KBM-7 (cell line): ENCODE results near the gene TEKT3.

Experiments used
- DNase-seq: peaks from one replicate; pipeline ENCODE4 v3.0.0-alpha.2; 2015
- in situ Hi-C: fragments of 300-500 bp; cut with MboI; formaldehyde crosslinking; loops from 2 replicates; pipeline ENCODE4 v1.14.3; 2020; ENCODE audit warnings: low sequenced_read_pairs, low pct_unique_long_range_greater_than_20kb, mixed read lengths

The TEKT3 gene

GRCh38 chr17:15303851-15304250 is 37.5 kb downstream of the TEKT3 start:
- in situ Hi-C loops = no loop called here
- no peak for DNase-seq

GRCh38 chr17:15303268-15303667 is 38.1 kb downstream of the TEKT3 start:
- in situ Hi-C loops = no loop called here
- no peak for DNase-seq

- in situ Hi-C loops = no loop called here
- no peak for DNase-seq
These were observed 39.6 kb downstream of the TEKT3 start for GRCh38 chr17:15301845-15302244.

- in situ Hi-C loops = no loop called here
- DNase-seq = no peak
These were observed 43.2 kb downstream of the TEKT3 start for GRCh38 chr17:15298176-15298575.

GRCh38 chr17:15293558-15293957 is 47.8 kb downstream of the TEKT3 start:
- in situ Hi-C loops = no loop called here
- DNase-seq = no peak

GRCh38 chr17:15291674-15292361 is 49.6 kb downstream of the TEKT3 start:
- no peak for DNase-seq
- in situ Hi-C loops = no loop called here

GRCh38 chr17:15290605-15291004 is 50.8 kb downstream of the TEKT3 start:
- in situ Hi-C loops = no loop called here
- DNase-seq = no peak

GRCh38 chr17:15289285-15290183 is 51.9 kb downstream of the TEKT3 start:
- in situ Hi-C loops = no loop called here
- no peak for DNase-seq

GRCh38 chr17:15288859-15289258 is 52.5 kb downstream of the TEKT3 start:
- no peak for DNase-seq
- in situ Hi-C loops = no loop called here

GRCh38 chr17:15287538-15288267 is 53.7 kb downstream of the TEKT3 start:
- no peak for DNase-seq
- in situ Hi-C loops = no loop called here

- in situ Hi-C loops = no loop called here
- no peak for DNase-seq
These were observed 55.9 kb downstream of the TEKT3 start for GRCh38 chr17:15285466-15285865.

- in situ Hi-C loops = no loop called here
- DNase-seq = no peak
These were observed 56.9 kb downstream of the TEKT3 start for GRCh38 chr17:15284537-15284936.

- DNase-seq = no peak
- in situ Hi-C loops = no loop called here
These were observed 57.3 kb downstream of the TEKT3 start for GRCh38 chr17:15284107-15284506.

GRCh38 chr17:15281909-15282308 is 59.5 kb downstream of the TEKT3 start:
- DNase-seq = no peak
- in situ Hi-C loops = no loop called here

- in situ Hi-C loops = no loop called here
- DNase-seq = no peak
These were observed 62.4 kb downstream of the TEKT3 start for GRCh38 chr17:15278924-15279477.

GRCh38 chr17:15278380-15278779 is 63.0 kb downstream of the TEKT3 start:
- in situ Hi-C loops = no loop called here
- DNase-seq = no peak

GRCh38 chr17:15274017-15274416 is 67.4 kb downstream of the TEKT3 start:
- in situ Hi-C loops = no loop called here
- DNase-seq = no peak

GRCh38 chr17:15273141-15273793 is 68.1 kb downstream of the TEKT3 start:
- no peak for DNase-seq
- in situ Hi-C loops = no loop called here

- in situ Hi-C loops = no loop called here
- DNase-seq = no peak
These were observed 69.7 kb downstream of the TEKT3 start for GRCh38 chr17:15271741-15272140.
